HEK293 (cell line): ENCODE results near the gene OTP.

Experiments used
- ZNF214 ChIP-seq: fragments of 450-650 bp; formaldehyde crosslinking; IDR thresholded peaks from 2 replicates; pipeline ENCODE4 v1.5.1; 2017; ENCODE audit warnings: missing biosample characterization, mild to moderate bottlenecking, missing genetic modification characterization, borderline replicate concordance
- ZNF473 ChIP-seq: fragments of 450-650 bp; formaldehyde crosslinking; IDR thresholded peaks from 2 replicates; pipeline ENCODE4 v1.5.1; 2017; ENCODE audit warnings: missing biosample characterization, missing genetic modification characterization
- ZNF707 ChIP-seq: fragments of 450-650 bp; formaldehyde crosslinking; IDR thresholded peaks from 2 replicates; pipeline ENCODE4 v1.5.1; 2016; ENCODE audit warnings: missing biosample characterization, missing genetic modification characterization
- TF ChIP-seq, protein P1 (sequence below): fragments of 450-650 bp; formaldehyde crosslinking; IDR thresholded peaks from 2 replicates; pipeline ENCODE4 v1.5.1; 2016; ENCODE audit warnings: missing biosample characterization, missing genetic modification characterization
- TF ChIP-seq, protein P2 (sequence below): fragments of 450-650 bp; formaldehyde crosslinking; IDR thresholded peaks from 2 replicates; pipeline ENCODE4 v1.5.1; 2016; ENCODE audit warnings: missing biosample characterization, missing genetic modification characterization
- TF ChIP-seq, protein P3 (sequence below): fragments of 450-650 bp; IDR thresholded peaks from 2 replicates; pipeline ENCODE4 v1.5.1; 2018; ENCODE audit warnings: missing biosample characterization, missing genetic modification characterization
- TF ChIP-seq, protein P4 (sequence below): fragments of 450-650 bp; formaldehyde crosslinking; IDR thresholded peaks from 2 replicates; pipeline ENCODE4 v1.5.1; 2017; ENCODE audit warnings: missing biosample characterization, missing genetic modification characterization
- TF ChIP-seq, protein P5 (sequence below): fragments of 450-650 bp; formaldehyde crosslinking; IDR thresholded peaks from 2 replicates; pipeline ENCODE4 v1.5.1; 2016; ENCODE audit warnings: missing biosample characterization, missing genetic modification characterization

DNA sequence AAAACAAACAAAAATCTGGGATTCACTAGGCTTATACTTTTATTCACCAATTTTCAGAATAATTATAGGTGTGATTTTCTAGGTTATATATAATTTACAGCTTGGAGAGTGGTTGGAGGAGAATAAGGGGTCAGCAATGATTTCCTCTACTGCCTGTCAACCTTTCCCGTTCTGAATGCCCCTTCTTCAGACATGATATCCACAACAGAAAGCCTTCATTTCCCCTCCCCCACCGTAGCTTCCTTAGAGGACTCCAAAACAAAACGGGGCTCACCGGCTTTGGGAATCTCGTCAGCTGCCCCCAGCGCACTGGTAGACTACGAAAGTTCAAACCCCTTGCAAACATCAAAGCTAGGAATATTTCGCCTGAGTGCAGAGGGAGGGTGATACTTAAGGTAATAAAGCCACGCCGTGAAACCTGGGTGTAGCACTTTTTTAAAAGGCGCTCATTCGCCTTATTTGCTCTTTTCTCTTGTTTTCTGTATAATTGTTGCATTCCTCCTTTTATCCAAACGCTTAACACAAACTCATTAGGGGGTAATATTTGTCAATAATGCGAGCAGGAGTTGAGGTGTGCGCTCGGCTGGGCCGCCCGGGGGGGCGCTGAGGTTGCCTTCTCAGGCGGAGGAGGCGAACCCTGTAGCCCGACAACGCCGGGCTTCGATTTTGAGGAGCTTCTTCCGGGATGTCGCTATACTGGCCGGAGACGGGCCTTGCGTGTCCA, 2.4 kb downstream of the OTP start:
- TF ChIP-seq ZNF707 (tag by site-specific recombination) (no peak), ZNF473 (tag by site-specific recombination) (no peak), ZNF214 (no peak)
- TF ChIP-seq, protein P1, sequence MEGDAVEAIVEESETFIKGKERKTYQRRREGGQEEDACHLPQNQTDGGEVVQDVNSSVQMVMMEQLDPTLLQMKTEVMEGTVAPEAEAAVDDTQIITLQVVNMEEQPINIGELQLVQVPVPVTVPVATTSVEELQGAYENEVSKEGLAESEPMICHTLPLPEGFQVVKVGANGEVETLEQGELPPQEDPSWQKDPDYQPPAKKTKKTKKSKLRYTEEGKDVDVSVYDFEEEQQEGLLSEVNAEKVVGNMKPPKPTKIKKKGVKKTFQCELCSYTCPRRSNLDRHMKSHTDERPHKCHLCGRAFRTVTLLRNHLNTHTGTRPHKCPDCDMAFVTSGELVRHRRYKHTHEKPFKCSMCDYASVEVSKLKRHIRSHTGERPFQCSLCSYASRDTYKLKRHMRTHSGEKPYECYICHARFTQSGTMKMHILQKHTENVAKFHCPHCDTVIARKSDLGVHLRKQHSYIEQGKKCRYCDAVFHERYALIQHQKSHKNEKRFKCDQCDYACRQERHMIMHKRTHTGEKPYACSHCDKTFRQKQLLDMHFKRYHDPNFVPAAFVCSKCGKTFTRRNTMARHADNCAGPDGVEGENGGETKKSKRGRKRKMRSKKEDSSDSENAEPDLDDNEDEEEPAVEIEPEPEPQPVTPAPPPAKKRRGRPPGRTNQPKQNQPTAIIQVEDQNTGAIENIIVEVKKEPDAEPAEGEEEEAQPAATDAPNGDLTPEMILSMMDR, result no peak
- TF ChIP-seq, protein P2, sequence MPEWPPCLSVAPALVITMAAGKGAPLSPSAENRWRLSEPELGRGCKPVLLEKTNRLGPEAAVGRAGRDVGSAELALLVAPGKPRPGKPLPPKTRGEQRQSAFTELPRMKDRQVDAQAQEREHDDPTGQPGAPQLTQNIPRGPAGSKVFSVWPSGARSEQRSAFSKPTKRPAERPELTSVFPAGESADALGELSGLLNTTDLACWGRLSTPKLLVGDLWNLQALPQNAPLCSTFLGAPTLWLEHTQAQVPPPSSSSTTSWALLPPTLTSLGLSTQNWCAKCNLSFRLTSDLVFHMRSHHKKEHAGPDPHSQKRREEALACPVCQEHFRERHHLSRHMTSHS (tag by site-specific recombination), result no peak
- TF ChIP-seq, protein P3, sequence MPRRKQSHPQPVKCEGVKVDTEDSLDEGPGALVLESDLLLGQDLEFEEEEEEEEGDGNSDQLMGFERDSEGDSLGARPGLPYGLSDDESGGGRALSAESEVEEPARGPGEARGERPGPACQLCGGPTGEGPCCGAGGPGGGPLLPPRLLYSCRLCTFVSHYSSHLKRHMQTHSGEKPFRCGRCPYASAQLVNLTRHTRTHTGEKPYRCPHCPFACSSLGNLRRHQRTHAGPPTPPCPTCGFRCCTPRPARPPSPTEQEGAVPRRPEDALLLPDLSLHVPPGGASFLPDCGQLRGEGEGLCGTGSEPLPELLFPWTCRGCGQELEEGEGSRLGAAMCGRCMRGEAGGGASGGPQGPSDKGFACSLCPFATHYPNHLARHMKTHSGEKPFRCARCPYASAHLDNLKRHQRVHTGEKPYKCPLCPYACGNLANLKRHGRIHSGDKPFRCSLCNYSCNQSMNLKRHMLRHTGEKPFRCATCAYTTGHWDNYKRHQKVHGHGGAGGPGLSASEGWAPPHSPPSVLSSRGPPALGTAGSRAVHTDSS (tag by site-specific recombination), result no peak
- TF ChIP-seq, protein P4, sequence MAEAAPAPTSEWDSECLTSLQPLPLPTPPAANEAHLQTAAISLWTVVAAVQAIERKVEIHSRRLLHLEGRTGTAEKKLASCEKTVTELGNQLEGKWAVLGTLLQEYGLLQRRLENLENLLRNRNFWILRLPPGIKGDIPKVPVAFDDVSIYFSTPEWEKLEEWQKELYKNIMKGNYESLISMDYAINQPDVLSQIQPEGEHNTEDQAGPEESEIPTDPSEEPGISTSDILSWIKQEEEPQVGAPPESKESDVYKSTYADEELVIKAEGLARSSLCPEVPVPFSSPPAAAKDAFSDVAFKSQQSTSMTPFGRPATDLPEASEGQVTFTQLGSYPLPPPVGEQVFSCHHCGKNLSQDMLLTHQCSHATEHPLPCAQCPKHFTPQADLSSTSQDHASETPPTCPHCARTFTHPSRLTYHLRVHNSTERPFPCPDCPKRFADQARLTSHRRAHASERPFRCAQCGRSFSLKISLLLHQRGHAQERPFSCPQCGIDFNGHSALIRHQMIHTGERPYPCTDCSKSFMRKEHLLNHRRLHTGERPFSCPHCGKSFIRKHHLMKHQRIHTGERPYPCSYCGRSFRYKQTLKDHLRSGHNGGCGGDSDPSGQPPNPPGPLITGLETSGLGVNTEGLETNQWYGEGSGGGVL (tag by site-specific recombination), result no peak
- TF ChIP-seq, protein P5, sequence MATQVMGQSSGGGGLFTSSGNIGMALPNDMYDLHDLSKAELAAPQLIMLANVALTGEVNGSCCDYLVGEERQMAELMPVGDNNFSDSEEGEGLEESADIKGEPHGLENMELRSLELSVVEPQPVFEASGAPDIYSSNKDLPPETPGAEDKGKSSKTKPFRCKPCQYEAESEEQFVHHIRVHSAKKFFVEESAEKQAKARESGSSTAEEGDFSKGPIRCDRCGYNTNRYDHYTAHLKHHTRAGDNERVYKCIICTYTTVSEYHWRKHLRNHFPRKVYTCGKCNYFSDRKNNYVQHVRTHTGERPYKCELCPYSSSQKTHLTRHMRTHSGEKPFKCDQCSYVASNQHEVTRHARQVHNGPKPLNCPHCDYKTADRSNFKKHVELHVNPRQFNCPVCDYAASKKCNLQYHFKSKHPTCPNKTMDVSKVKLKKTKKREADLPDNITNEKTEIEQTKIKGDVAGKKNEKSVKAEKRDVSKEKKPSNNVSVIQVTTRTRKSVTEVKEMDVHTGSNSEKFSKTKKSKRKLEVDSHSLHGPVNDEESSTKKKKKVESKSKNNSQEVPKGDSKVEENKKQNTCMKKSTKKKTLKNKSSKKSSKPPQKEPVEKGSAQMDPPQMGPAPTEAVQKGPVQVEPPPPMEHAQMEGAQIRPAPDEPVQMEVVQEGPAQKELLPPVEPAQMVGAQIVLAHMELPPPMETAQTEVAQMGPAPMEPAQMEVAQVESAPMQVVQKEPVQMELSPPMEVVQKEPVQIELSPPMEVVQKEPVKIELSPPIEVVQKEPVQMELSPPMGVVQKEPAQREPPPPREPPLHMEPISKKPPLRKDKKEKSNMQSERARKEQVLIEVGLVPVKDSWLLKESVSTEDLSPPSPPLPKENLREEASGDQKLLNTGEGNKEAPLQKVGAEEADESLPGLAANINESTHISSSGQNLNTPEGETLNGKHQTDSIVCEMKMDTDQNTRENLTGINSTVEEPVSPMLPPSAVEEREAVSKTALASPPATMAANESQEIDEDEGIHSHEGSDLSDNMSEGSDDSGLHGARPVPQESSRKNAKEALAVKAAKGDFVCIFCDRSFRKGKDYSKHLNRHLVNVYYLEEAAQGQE, result no peak
